Right ventricle myocardium inferior (tissue), 1 donor: ENCODE measurements around the gene PCMTD2. TPM values are rescaled to one million over a fixed set of nuclear protein-coding genes. Genes with fewer than 3 reads are reported as not detected.

ENCODE experiments used
- ATAC-seq: fragments of 200-7000 bp; cut with Tn5 transposase; one replicate; pipeline ENCODE4 v1.9.1; 2020; ENCODE audit warnings: mild to moderate bottlenecking, moderate library complexity
- DNase-seq: peaks from one replicate; pipeline ENCODE4 v3.0.0; 2021; ENCODE audit errors: missing footprints
- intact Hi-C: fragments of 100-400 bp; cut with DNase I; formaldehyde crosslinking; loops from one replicate; pipeline ENCODE4 v1.11.0; 2022
- total RNA-seq: library from RNA; stranded (reverse); fragmentation: NEBNext Ultra II Directional; extraction: Animal tissue kit (Norgen Biotek cat#: 25700); gene quantifications from one replicate; pipeline ENCODE4 v1.2.1, GENCODE V29; 2021
- donor health status: DM: no; HTN: yes; CAD: no; lungs with severe emphysema.

PCMTD2 gene
- total RNA-seq, 1 donor from 2014 or later, result 71.0 TPM

DNA sequence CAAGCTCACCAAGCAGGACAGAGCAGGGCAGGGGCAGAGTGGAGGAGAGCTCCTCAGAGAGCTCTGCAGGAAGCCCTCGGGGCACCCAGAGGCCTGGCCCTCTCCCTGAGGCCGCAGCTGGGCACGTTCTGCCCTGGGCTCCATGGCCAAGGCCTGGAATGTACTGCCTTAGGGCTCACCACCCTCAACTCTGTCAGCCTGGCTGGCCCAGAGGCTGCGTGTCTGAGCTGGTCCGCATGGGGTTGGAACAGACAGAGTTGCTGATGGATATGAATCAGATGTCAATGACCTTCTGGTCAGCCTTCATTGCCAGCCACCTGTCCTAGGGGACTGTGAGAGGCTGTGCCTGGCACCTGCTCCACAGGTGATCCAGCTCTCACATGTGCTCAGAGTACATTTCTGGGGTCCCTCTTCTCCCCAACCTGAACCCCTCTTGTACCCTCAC, 33.2 kb upstream of the PCMTD2 start:
- ATAC-seq, result peak; percentile 47
- intact Hi-C loops, result no loop called here
- DNase-seq, result no peak

GRCh38 chr20:64222851-64223525, 32.6 kb upstream of the PCMTD2 start:
- ATAC-seq, result no peak
- DNase-seq, result peak; percentile 25
- intact Hi-C loops, result no loop called here

DNA sequence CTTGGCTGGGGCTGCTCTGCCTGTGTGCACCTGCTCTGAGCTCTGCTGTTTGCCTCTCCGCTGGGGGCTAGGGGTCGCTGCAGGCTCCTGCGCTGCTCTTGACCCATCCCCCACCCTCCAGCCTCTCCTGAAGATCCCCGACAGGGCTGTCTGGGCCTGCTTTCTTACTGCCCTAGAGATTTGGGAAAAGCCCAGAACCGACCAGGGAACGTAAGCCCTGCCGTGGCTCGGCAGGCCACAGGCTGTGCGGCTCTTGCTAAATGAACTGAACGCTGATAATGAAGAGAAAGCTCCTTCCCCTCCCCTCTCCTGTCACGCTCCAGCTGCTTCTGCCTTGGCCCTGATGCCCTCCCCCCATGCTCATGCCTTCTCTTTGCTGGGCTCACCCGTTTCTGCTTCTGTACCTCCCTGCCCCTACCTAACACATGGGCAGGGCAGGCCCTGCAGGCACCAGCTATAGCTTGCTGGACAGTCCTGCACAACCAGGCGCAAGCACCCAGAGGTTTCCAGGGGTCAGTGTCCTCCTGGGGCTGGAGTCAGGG, 32.0 kb upstream of the PCMTD2 start:
- peak; percentile 74 for ATAC-seq
- DNase-seq, result peak; percentile 47
- intact Hi-C loops, result no loop called here

DNA sequence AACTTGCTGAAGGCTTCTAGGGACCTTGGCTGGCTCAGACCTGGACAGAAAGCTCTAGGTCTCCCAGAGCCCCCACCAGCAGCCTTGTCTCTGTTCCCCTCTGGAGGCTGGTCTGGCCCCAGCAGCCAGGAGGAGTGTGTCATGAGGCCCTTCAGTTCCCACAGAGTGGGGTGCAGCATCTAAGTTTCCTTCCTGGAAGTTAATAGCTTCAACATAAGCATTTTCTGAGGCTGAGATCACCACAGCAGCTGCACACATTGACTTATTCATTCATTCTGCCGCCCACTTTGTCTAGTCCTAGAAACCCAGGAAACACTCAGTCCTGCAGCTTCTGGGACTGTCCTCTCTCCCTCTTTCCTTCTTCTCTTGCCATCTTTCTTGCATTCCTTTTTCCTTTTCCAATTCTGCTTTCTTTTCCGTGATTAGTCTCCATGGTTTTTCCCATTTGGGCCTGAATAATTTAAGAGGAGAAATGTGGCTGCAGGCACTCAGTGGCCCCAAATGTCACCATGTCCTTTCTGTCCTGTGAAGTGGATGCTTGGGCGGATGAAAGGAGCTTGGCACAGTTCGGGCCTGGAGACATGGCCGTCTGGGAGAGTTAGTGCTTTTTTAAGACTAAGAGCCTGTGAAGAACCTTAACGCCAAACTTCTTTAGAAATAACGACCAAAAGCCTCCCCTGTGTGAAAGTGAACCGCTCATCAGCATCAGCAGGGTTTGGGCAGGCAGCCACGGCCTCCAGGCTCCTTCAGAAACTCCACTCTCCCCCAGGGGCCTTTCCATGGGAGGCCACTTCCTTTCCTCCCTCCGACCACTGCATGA, 31.0 kb upstream of the PCMTD2 start:
- ATAC-seq, result peak; percentile 42
- DNase-seq, result peak; percentile 48
- intact Hi-C loops, result no loop called here

DNA sequence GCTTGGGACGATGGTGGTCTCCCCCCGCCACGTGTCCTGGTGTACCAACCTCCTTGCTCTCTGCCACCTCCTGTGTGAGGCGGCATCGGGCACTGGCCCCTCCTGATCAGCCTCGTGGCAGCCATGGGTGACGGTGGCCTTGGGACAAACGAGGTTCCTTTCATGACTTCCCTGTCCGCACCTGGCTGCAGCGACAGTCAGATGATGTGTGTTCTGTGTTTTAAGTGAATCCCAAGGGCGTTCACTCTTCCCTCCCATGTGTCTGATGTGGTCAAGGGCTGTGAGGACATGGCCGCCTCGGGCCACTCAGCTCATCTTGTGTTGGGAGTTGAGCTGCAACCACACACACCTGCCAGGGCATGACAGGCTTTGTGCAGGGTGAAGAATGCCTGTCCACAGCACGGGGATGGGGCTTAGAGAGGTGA, 30.4 kb upstream of the PCMTD2 start:
- peak; percentile 56 for DNase-seq
- no peak for ATAC-seq
- intact Hi-C loops, result no loop called here

GRCh38 chr20:64225828-64226598, 29.5 kb upstream of the PCMTD2 start:
- DNase-seq (peak; percentile 33), ATAC-seq (no peak)
- intact Hi-C loops, result no loop called here

- intact Hi-C loops, result no loop called here
- DNase-seq, result peak; percentile 42
- no peak for ATAC-seq
Observed at GRCh38 chr20:64226686-64227580, 28.6 kb upstream of the PCMTD2 start.

DNA sequence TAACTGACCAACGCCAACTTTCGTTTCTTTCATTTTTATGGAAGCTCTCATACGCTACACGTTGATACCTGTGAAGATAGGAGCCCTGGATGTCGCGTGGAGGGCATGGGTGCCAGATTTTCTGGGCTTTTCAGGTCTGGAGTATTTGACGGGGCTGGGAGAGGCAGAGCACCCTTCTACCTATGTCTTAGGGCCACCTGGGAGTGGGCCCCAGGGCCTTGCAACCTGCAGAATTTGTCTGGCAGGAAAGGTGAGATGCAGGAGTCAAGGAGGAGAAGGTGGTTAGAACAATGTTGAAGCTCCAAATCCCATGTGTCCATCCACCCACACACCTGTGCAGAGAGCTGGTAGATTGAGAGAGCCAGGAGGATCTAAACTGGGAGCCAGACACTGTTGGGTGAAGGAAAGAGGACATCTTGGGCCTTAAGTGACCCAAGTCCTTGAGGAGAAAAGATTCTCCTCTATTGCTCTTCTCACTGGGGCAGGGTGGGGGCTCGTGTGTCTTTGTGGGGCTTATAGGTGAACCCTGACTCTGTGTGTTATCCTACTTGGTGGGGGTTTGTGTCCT, 27.4 kb upstream of the PCMTD2 start:
- ATAC-seq (no peak), DNase-seq (peak; percentile 27)
- intact Hi-C loops, result no loop called here

GRCh38 chr20:64228751-64229506, 26.6 kb upstream of the PCMTD2 start:
- intact Hi-C loops, result no loop called here
- peak; percentile 41 for DNase-seq
- no peak for ATAC-seq

GRCh38 chr20:64229507-64230061, 26.0 kb upstream of the PCMTD2 start:
- DNase-seq, result peak; percentile 21
- no peak for ATAC-seq
- intact Hi-C loops, result no loop called here

- intact Hi-C loops, result no loop called here
- ATAC-seq (no peak), DNase-seq (peak; percentile 55)
Observed at GRCh38 chr20:64230461-64231145, 24.9 kb upstream of the PCMTD2 start.

DNA sequence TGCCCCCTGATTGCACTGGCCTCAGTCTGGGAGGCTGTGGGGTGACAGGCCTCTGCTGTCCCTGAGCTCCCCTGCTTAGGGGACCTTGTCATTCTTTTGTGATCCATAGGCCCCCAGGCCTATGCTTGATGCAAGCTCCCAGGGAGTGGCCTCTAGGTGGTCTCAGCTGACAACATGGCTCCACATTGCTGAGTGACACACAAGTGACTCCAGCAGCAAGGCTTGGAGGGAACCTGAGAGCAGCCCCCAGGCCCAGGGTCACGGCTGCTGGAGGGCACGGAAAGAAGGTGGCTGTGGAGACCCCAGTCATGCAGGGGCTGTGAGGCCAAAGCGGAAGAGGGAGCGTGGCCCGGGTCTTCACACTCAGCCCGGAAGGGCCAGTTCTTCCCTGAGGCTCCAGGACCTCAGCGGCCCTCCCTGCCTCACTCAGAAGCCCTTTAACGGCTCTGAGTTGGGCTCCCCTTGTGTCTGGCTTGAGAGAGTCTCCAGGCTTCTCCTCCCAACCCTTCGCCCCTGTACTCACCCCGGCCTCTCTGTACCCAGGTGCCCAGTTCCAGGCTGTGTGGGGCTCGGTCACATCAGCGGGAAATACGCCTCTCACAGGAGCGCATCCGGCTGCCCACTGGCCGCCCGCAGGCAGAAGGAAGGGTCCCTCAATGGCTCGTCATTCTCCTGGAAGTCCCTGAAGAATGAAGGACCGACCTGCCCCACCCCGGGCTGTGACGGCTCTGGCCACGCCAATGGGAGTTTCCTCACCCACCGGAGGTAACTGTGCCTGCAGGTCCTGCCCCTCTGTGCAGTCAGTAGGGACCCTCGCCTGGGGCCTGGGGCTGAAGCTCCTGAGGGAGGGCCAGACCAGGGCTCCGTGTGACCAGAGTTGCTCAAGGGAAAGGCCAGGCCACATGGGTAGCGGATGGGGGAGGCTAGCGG, 23.7 kb upstream of the PCMTD2 start:
- intact Hi-C loops, result loop anchor here (2.0 kb wide), 2 partner anchors 19 to 25 kb away; no protein-coding TSS in a partner anchor
- peak; percentile 59 for DNase-seq
- ATAC-seq, result no peak

DNA sequence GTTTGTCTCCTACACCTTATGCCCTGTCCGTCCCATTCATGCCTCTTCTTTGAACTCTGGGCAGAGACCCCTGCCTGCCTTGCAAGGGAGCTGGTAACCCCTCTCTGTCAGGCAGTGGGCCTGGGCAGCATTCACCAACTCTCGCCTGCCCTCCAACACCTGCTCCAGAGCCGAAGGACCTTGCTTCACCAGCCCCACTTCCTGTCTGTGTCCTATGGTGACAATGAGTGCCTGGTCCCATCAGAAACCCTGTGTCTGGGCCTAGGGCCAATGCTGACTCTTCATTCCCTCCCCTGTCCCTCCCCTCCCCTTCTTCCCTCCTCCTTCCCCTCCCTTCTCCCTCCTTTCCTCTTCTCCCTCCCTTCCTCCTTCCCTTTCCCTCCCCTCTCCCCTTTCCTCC, 22.8 kb upstream of the PCMTD2 start:
- intact Hi-C loops, result loop anchor here (2.0 kb wide), 2 partner anchors 20 to 24 kb away; no protein-coding TSS in a partner anchor
- peak; percentile 49 for ATAC-seq
- DNase-seq, result peak; percentile 53

DNA sequence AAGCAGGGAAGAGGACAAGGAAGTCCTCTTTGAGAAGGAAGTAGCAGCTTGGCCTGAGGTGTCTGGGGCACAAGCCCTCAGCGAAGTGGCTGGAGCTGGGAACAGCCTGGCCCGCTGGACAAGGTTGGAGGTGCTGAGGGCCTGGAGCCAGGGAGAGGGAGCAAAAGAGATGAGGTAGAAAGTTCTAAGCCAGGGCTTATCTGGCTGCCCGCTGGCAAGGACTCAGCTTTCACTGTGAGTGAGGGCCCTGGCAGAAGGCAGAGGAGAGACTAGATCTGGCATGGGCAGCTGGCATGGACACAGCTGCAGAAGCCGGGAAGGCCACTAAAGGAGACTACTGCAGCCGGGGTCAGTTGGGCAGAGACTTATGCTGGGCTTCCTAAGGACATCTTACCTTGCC, 21.8 kb upstream of the PCMTD2 start:
- DNase-seq (peak; percentile 72), ATAC-seq (peak; percentile 92)
- intact Hi-C loops, result loop anchor here (2.0 kb wide), 2 partner anchors 21 to 23 kb away; no protein-coding TSS in a partner anchor

- intact Hi-C loops, result no loop called here
- ATAC-seq, result peak; percentile 2
- peak; percentile 59 for DNase-seq
Observed at GRCh38 chr20:64234291-64234791, 21.2 kb upstream of the PCMTD2 start.
